Psoas muscle (tissue), 8 donors: ENCODE measurements around the gene POTEJ. TPM values are rescaled to one million over a fixed set of nuclear protein-coding genes. Genes with fewer than 3 reads are reported as not detected.
"Not testable (repeated sequence)": the region's sequence is repeated elsewhere in the genome, so short reads cannot be mapped to it uniquely, and the experiment has no call there.

Experiments
- ATAC-seq, 4 donors: fragments of 200-7000 bp; cut with Tn5 transposase; one replicate each; pipeline ENCODE4 v1.9.1; 2020; ENCODE audit warnings: moderate library complexity in 3 of 4, mild to moderate bottlenecking in 2 of 4
- DNase-seq, 2 donors: peaks; one replicate each; pipeline ENCODE4 v3.0.0-alpha.2; 2020
- H3K27ac ChIP-seq: fragments of 200-600 bp; one replicate; pipeline ENCODE4 v1.8.0; 2022
- H3K27me3 ChIP-seq, 3 donors: fragments of 200-600 bp in 1 of 3; one replicate each; pipeline versions ENCODE4 v1.6.1 to v1.8.0; 2013 to 2022; ENCODE audit warnings: low read length in 2 of 3, mild to moderate bottlenecking in 2 of 3, moderate library complexity in 1 of 3; ENCODE audit not compliant: insufficient read depth in 3 of 3
- H3K36me3 ChIP-seq, 2 donors: fragments of 200-600 bp in 1 of 2; one replicate each; pipeline versions ENCODE4 v1.6.1 to v1.8.0; 2013 to 2022; ENCODE audit warnings: low read depth in 1 of 2, mild to moderate bottlenecking in 1 of 2, moderate library complexity in 1 of 2; ENCODE audit not compliant: insufficient read depth in 1 of 2
- H3K4me1 ChIP-seq: fragments of 200-600 bp; one replicate; pipeline ENCODE4 v1.8.0; 2022
- H3K4me3 ChIP-seq: fragments of 200-600 bp; one replicate; pipeline ENCODE4 v1.8.0; 2022; ENCODE audit warnings: mild to moderate bottlenecking
- H3K9me3 ChIP-seq: fragments of 200-600 bp; one replicate; pipeline ENCODE4 v1.8.0; 2022
- WGBS, 3 donors: extraction: QIAGEN DNeasy Blood & Tissue Kit; methylation state at CpG; one replicate each; pipeline versions ENCODE4 v1.1.6 to v1.1.7; 2013; 5-methylcytosine and 5-hydroxymethylcytosine counted together
- intact Hi-C, 2 donors: fragments of 100-400 bp; cut with DNase I; formaldehyde crosslinking; loops; one replicate each; pipeline versions ENCODE4 v1.11.0 to v1.14.2; 2022
- polyA plus RNA-seq, 3 donors: library from polyadenylated mRNA; stranded (reverse); fragments of 200-250 nt; gene quantifications; one replicate each; pipeline ENCODE4 v1.2.3, GENCODE V29; 2013
- total RNA-seq, 4 donors: library from RNA; stranded (reverse); fragmentation: NEBNext Ultra II Directional in 2 of 4; extraction: Animal tissue kit (Norgen Biotek cat#: 25700) in 2 of 4; gene quantifications; one replicate each; pipeline versions ENCODE4 v1.2.1 to v1.2.4, GENCODE V29; 2021 to 2023
- donor health status: healthy with polysubstance abuse.
- donor health status: DM: no; HTN: no; CAD: no; lungs with moderate emphysema.
- donor health status: Bipolar disorder and iron deficiency.
- donor health status: healthy.
- donor health status: DM: yes; HTN: yes; CAD: no.
- donor health status: DM: no; HTN: no; CAD: no.
- donor health status: DM: no; HTN: no; CAD: no.
- donor health status: DM: yes; HTN: yes; CAD: no.

Gene POTEJ
- total and polyA plus RNA-seq, 7 donors, result not detected

GRCh38 chr2:130601648-130602302, 9.5 kb upstream of the POTEJ start:
- H3K36me3 ChIP-seq, H3K27me3 ChIP-seq, intact Hi-C loops, H3K4me1 ChIP-seq, H3K4me3 ChIP-seq, H3K9me3 ChIP-seq, H3K27ac ChIP-seq, ATAC-seq, DNase-seq: not testable (repeated sequence)
- WGBS, 3 donors, result 14 to 31% (median 18%) methylated on average over 4 to 5 of the region's 15 CpGs

GRCh38 chr2:130608276-130609001, 2.8 kb upstream of the POTEJ start:
- intact Hi-C loops, H3K4me3 ChIP-seq, H3K36me3 ChIP-seq, H3K4me1 ChIP-seq, ATAC-seq, H3K27me3 ChIP-seq, DNase-seq, H3K27ac ChIP-seq, H3K9me3 ChIP-seq: not testable (repeated sequence)
- 78 to 92% (median 90%) methylated on average over 4 of the region's 17 CpGs for WGBS, 3 donors

GRCh38 chr2:130609002-130609920, 2.0 kb upstream of the POTEJ start:
- 40 to 49% (median 49%) methylated on average over 3 to 5 of the region's 28 CpGs for WGBS, 3 donors
- H3K4me3 ChIP-seq, result not testable (repeated sequence)

GRCh38 chr2:130610486-130610885, 754 bp upstream of the POTEJ start:
- ATAC-seq, H3K4me1 ChIP-seq, H3K27ac ChIP-seq, H3K9me3 ChIP-seq, H3K27me3 ChIP-seq, H3K4me3 ChIP-seq, intact Hi-C loops, DNase-seq, H3K36me3 ChIP-seq: not testable (repeated sequence)
- 80 to 85% (median 83%) methylated on average over 13 of the region's 15 CpGs for WGBS, 3 donors

More at GRCh38 chr2:130609002-130609920, 2.0 kb upstream of the POTEJ start:
- H3K4me1 ChIP-seq, intact Hi-C loops, H3K36me3 ChIP-seq, H3K27ac ChIP-seq, DNase-seq, ATAC-seq, H3K27me3 ChIP-seq, H3K9me3 ChIP-seq: not testable (repeated sequence)

- H3K4me3 ChIP-seq, ATAC-seq, H3K4me1 ChIP-seq, DNase-seq, intact Hi-C loops, H3K9me3 ChIP-seq, H3K27ac ChIP-seq, H3K36me3 ChIP-seq, H3K27me3 ChIP-seq: not testable (repeated sequence)
- 77 to 83% (median 80%) methylated on average over 7 to 9 of the region's 10 CpGs for WGBS, 3 donors
These were observed 17.7 kb downstream of the POTEJ start for GRCh38 chr2:130628784-130629475.

- intact Hi-C loops, DNase-seq, H3K27me3 ChIP-seq, H3K36me3 ChIP-seq, H3K27ac ChIP-seq, H3K9me3 ChIP-seq, H3K4me3 ChIP-seq, H3K4me1 ChIP-seq, ATAC-seq: not testable (repeated sequence)
- WGBS, 3 donors, result 43 to 85% (median 63%) methylated on average over 2 of the region's 2 CpGs
These were observed 27.7 kb downstream of the POTEJ start for GRCh38 chr2:130638973-130639372.

- H3K36me3 ChIP-seq, H3K27me3 ChIP-seq, H3K4me3 ChIP-seq, intact Hi-C loops, H3K9me3 ChIP-seq, DNase-seq, H3K4me1 ChIP-seq, H3K27ac ChIP-seq, ATAC-seq: not testable (repeated sequence)
- WGBS, 3 donors, result 49 to 56% (median 50%) methylated on average over 3 to 4 of the region's 4 CpGs
These were observed 30.4 kb downstream of the POTEJ start for GRCh38 chr2:130641688-130642087.

- H3K27ac ChIP-seq, H3K9me3 ChIP-seq, H3K4me1 ChIP-seq, H3K4me3 ChIP-seq, H3K27me3 ChIP-seq, ATAC-seq, H3K36me3 ChIP-seq, DNase-seq, intact Hi-C loops: not testable (repeated sequence)
- WGBS, 3 donors, result 34 to 53% (median 43%) methylated on average over 1 of the region's 1 CpG
These were observed 38.0 kb downstream of the POTEJ start for GRCh38 chr2:130649285-130649684.

GRCh38 chr2:130664506-130664905, 53.3 kb downstream of the POTEJ start:
- WGBS, 3 donors, result 78 to 89% (median 80%) methylated on average over 5 to 6 of the region's 6 CpGs
- DNase-seq, H3K36me3 ChIP-seq, H3K27me3 ChIP-seq, H3K9me3 ChIP-seq, intact Hi-C loops, H3K27ac ChIP-seq, H3K4me3 ChIP-seq, ATAC-seq, H3K4me1 ChIP-seq: not testable (repeated sequence)

GRCh38 chr2:130665596-130665995, 54.4 kb downstream of the POTEJ start:
- H3K9me3 ChIP-seq, H3K27ac ChIP-seq, DNase-seq, H3K4me1 ChIP-seq, H3K4me3 ChIP-seq, H3K27me3 ChIP-seq, intact Hi-C loops, ATAC-seq, H3K36me3 ChIP-seq: not testable (repeated sequence)
- WGBS, 3 donors, result 70 to 88% (median 79%) methylated on average over 4 to 5 of the region's 5 CpGs
